GM19035 (cell line): Measurements from ENCODE around the gene SYTL3.
"Not testable (repeated sequence)": the region's sequence is repeated elsewhere in the genome, so short reads cannot be mapped to it uniquely, and the experiment has no call there.

Experiments used
- ATAC-seq: cut with Tn5 transposase; IDR thresholded peaks from one replicate; pipeline ENCODE4 v1.9.1; 2021; ENCODE audit not compliant: unreplicated experiment

SYTL3 gene

DNA sequence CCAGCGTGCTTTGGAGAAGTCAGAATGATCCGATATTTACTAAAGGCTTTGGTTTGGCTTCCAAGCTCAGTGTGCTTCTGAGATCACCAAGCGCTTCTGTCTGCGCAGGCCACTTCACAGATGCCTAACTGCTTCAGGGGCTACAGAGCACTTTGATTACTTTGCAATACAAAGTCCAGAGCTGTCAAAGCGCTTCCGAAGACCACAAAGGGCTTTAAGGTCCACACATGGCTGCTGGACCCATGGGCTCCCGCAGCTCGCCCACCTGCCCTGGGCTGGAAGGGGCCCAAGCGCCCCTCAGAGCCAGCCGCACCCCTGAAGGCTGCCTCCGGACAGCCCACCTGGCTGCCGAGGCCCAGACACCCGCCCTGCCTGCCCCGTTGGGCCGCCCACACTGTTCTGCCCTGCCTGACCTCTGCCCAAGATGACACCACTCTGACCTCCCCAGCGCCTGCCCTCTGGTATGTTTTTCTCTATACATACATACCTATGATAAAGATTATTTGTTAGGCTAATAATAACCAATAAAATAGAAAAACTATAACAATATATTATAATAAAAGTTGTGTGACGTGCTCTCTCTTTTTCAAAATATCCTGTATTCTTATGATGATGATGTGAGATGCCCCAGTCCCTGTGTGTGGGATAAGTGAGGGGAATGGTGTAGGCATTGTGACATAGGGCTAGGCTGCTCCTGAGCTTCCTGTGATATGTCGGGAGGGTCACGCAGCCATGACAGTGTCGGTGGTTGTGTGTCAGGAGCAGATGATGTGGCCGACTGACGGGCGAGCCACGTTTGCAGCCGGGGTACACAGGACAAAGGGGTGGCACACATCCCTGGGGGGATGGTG, 27.9 kb upstream of the SYTL3 start:
- no peak for ATAC-seq

DNA sequence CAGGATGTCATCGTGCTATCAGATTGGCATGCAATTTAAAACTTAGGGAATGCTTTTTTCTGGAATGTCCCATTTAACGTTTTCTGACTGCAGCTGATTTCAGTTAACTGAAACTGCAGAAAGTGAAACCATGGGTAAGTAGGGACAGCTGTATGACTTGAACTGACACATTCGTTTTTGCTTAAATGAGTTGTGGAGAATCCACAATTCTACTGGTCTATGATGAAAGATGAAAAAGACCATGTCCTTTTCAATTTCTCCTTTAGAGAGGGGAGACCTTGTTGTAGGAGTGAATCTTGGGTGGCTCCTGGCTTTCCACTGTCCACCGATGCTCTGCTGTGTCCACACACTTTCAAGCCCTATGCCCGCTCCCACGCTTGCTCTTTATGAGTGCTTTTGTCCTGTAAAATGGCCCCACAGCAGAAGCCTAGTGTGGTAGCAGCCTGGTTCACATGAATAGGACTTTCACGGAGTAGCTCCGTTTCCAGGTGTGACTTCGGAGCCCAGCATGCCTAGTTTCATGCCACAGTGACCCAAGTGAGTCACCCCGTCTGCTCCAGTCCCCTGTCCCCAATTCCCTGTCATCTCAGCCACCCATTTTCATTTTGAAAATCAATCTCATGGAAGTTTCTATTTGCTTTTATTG, 27.2 kb upstream of the SYTL3 start:
- no peak for ATAC-seq

DNA sequence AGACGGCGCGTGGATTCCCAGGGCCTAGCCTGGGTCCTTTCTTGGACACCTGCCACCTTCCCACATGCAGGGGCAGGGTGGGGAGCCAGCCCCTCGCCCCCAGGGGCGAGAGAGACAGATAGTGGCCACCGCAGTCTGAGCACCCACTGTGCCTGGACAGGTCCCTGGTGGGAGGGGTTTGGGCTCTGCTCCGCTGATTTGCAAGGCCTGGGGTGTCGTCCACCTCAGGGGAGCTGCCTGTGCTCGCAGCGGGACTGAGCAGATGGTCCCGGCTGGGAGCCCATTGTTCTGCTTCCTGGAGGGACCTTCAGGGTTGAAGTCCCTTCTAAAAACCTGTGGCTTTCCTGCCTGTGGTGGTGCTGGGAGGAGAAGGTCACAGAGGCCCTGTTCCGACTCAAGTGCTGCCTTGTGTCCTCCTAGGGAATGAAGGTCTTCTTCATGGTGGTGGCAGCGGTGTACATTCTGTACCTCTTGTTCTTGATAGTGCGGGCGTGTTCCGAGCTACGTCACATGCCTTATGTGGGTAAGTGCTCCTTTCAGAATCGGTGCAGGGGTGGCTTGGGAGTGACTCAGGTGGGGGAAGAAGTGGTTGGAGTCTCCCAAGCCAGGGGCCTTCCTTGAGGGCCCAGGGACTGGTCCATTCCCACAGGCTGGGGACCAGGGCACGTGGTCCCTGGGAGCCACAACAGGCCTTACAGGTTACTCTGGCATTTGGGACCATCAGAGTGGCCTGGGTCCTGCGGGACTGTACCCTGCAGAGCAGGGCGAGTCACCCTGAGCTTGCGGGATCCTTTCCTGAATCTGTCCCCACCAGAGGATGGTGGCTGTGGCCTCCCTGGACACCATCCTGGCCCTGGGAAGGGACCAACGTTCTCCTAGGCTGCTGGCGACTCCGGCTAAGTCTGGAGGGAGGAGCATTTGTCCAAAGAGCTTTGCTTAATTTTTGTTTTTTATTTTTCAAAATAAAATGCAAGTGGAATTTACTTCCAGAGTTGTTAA, 24.9 kb upstream of the SYTL3 start:
- ATAC-seq = no peak

DNA sequence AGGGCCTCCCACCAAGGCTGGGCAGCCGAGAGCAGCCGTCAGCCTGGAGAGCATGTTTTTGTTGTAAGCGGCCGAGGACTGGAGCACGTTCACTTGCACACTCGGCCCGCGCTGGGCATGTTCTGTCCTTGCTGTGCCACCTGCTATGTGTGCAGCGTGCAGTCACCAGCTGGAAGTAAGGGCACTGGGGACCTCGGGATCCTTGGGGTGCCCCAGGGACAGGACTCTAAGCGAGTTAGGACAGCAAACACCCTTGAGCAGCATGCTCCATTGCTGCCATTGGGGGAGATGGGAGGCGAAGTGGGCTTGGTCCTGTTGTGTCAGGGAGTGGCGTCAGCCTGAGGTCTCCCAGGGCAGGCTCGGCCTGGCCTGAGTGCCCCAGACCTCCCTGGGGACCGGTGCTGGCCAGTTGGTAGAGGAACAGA, 24.0 kb upstream of the SYTL3 start:
- ATAC-seq = no peak

DNA sequence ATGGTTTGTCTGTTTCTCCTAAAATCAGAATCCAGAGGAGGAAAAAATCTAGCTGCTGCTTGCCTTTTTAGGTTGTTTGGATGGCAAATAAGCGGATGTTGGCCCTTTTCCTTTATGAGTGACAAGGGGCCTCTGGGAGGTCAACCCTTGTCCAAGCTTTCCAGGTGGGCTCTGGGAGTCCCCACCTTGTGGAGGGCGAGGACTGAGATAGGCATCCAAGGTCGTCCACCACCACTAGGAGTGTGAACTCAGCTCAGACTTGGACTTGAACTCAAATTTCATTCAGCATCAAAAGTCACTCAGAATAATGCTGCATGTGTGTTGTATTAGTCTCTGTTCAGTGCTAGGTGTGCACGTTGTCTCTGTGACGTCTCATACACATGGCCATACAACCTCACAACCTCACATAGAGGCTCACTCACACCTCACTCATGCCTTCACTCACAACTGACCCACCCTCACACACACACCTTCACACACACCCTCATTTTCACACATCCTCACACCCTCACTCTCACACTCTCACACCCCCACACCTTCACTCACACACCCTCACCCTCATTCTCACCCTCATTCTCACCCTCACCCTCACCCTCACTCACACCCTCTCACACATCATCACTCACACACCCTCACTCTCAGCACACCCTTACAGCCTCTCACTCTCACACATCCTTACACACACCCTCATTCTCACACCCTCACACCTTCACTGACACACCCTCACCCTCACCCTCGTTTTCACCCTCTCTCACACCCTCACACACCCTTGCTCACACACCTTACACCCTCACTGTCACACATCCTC, 23.3 kb upstream of the SYTL3 start:
- ATAC-seq = no peak

DNA sequence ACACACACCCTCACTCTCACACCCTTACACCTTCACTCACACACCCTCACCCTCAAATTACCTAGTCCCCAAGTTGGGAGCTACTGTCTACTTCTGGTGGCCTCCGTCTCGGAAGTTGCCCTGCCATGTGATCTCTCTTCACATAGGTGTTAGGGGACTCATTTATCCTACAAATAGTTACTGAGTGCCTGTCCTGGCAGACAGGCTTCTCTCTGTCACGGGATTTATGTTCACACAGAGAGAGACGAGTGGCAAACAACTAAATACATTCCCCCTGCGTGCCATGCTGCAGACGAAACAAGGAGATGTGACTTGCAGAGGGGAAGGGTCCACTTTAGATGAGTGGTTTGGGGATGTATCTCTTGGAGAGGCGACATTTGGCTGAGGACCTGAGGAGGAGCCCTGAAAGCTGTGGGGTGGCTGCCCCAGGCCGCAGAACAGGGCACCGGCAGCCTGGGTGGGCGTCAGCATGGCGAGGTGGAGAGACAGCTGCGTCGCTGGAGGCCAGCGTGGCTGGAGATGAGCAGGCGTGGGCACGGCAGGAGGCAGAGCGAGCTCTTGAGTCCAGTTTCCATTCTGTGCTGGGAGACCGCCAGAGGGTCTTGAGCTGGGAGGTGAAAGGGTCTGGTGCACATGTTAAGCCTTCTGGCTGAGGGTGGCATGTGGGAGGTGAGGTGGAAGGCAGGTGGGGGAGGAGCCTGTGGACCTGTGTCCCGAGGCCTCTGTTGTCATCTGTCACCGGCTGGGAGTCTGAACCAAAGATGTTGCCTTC, 22.5 kb upstream of the SYTL3 start:
- ATAC-seq = no peak

DNA sequence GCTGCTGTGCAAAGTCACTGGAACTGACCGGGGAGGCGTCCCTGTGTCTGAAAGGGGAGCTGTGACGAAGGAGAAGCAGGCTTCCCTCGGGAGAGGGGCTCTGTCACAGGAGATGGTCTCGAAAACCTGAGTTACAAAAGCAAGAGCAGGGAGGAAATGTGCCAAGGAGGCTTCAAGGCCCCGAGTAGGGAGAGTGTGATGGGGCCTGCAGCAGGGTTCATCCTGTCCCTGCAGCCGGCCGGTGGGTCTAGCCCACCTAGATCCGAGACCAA, 22.0 kb upstream of the SYTL3 start:
- no peak for ATAC-seq

DNA sequence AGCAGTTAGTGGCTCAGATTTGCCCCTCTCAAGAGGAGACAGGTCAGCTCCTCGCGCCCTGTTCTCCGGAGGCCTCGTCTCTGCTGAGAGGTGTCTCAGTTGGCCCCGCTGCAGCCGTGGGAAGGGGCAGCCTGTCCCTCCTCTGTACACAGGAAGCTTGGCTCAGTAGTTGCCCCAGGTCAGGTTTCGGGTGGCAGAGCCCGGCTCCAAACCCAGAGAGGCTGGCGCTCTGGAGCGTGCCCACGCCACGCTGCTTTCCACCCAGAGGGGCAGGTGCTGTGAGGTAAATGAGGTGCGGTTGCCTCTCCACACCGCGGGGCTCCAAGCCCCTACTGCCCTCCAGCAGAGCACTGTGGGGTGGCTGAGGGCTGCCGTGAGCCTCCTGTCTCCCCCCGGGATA, 21.3 kb upstream of the SYTL3 start:
- ATAC-seq = no peak

DNA sequence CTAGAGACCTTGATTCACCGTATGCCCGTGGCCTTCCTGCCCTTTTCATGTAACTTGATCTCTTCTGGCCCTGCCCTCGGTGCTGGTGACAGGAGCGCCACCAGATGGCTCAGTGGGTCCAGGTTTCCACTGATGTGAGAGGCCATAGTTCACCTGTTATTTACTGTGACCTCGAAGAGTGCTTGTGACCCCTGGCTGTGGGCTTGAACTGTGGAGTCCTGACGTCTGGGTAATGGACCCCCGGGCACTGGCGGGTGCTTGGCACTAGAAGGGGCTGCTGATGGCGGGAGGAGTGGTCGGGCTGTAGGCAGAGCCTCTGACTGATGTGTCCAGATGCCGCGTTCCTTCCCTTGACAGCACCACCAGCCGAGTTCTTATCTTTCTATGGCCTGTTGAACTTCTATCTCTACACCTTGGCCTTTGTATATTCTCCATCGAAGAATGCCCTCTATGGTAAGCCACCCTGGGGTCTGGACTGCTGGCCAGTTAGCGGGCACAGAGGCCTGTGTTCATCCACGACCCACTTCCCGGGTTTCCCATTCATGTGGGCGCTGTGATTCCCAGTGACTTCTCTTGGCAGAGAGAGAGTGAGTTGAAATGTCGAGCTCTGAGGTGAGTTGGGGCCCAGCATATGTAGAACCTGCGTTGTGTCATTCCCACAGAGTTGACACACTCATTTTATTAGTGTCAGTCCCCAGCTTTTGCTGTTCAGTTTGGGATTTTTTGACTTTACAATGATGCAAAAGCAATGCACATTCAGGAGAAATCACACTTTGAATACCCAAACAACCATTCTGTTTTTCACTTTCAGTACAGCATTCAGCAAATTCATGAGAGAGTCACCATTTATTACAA, 20.3 kb upstream of the SYTL3 start:
- no peak for ATAC-seq

DNA sequence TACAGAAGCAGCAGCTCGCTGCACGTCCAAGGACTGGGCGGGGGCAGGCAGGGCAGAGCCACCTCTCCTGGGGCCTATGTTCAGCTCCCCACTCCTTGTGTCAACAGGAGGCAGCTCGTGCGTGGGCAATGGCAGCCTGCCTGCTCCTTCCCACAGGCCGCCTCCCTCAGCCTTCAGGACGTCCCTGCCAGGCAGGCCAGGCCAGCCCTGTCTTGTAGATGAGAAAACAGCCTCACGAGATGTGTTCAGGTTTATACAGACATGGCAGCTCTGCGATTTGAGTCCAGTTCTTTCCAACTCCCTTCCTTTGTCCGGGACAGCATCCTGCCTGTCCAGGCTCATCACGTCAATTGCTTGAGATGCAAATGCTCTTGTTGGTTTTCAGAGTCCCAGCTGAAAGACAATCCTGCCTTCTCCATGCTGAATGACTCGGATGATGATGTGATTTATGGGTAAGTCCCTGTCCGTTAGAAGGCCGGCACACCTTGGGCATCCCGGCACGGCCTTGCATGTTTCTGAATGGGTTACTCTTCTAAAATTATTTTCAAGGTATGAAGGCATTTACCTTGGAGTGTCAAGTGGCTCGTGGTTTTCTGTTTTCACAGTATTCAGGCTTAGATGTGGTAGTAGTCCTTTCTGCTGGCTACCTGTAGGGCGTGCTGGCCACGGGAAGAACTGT, 18.8 kb upstream of the SYTL3 start:
- no peak for ATAC-seq

DNA sequence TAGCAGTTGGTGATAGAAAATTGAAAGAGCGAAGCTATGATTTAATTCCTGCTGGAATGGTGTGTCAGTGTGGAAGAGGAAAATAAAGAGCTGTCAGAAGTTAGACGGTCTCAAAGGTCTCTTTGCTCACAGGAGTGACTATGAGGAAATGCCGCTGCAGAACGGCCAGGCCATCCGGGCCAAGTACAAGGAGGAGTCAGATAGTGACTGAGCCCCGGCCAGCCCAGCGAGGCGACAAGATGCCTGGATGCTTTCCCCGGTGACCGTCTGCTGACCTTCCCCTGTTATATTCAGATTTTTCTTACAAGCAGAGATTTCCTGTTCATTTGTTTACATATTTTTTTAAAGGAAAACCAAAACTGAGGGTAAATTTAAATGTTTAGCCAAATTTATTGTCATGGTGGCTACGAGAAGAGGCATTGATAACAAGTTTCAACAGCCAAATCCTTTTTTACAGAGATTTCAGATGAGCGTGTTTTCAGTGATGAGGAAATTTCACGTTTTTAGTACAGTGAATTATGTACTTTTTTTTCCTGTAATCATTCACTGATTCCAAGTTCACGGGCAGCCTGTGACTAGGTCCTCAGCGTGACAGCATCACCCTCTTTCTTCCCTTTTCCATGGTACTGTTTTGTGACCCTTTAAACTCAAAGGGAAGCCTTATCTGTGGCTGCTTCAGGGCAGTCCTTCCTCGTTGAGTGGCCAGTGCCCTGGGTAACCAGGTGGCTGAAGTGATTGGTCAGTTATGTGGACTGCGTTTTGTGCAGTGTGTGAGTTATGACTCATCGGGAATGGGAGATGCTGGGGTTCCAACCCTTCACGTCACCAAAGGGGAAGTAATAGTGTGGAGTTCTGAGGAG, 17.9 kb upstream of the SYTL3 start:
- no peak for ATAC-seq

DNA sequence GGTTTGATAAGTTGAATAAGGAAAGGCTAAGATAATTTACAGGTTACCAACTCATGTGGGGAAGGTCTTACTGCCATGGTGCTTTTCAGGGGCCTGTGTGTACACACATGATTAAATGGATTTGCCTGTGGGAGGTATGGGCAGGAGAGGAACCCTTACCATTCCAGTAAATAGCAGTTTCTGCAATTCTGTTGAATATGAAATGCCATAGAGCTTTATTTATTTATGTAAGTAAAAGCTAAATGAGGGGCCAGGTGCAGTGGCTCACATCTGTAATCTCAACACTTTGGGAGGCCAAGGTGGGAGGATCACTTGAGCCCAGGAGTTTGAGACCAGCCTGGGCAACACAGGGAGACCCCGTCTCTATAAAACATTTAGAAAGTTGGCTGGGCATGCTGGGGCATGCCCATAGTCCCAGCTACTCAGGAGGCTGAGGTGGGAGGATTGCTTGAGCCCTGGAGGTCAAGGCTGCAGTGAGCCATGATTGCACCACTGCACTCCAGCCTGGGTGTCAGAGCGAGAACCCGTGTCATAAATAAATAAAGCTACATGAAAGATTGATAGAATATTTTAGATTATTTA, 17.2 kb upstream of the SYTL3 start:
- ATAC-seq = not testable (repeated sequence)

DNA sequence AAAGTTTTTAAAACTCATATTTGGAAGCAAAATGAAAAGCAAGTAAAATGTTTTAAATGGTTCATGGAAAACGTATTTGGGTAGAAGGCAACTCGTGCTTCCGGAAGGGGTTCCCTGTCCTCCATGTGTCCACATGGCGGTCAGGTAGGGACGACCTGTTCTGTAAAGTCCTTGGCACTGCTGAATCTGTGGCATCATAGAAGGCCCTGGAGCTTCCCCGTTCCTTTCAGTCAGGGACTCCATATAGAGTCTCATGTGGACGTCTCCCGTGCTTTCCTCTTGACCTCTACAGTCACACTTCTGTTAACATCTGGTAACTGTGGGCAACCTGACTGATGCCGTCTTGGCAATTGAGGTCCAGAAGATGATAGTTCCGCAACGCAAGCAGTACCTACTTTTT, 16.7 kb upstream of the SYTL3 start:
- no peak for ATAC-seq

DNA sequence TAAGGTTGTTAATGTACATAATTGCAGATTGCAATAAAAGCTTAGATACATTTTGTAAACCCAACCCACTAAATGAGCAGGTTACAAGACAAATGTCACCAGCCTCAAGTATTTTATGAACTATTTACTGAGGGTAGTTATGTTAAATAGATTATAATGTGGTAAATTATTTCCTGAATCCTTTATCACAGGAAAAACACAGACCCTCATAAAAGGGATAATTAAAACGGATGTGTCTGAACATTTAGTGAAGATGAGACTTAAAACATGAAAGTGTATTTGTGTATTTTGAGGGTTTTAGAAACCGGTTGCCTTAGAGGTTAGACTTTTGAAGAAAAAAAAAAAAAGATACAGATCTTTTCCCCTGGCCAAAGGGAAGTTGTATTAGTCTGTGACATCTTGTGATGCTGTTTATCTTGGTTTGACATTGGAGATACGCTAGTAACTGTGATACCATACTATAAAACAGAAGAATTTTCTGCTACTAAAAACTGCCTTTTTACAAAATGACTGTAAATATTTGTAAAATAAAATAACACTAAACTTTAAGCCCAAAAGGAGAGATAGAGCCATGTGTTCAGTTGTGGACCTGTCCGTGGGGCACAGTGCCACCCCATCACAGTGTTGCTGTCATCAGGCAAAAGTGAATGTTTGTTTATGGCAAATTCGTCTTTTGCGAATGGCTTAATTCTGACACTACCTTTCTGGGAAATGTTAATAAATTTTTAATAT, 15.0 kb upstream of the SYTL3 start:
- ATAC-seq = no peak

DNA sequence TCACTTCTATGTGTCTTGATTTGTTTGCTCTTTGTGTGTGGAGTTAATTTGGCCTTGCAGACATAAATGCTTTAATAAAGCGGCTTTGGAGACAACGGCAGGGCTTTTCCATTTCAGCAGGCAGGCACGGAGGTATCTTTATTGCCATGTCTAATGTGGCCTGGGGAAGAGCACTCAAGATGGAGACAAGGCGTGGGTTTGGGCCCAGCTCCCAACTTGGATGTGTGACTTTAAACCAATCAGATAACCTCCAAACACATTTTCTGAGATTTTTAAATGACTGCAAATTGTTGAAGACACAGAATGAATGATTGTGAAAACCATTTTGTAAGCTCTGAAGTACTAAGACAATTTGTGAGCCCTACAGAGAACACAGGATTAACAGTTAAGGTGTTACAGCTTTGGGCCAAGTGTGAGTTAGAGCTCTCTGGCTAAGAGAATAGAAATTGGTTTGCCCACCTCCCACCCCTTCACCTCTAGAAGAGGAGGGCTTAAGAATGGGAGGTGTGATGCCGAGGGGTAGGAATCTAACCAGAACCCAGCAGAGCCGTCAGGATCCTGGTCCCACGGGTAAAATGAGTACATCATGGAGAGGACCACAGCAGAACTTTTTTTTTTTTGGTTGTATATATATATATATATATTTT, 14.3 kb upstream of the SYTL3 start:
- no peak for ATAC-seq

DNA sequence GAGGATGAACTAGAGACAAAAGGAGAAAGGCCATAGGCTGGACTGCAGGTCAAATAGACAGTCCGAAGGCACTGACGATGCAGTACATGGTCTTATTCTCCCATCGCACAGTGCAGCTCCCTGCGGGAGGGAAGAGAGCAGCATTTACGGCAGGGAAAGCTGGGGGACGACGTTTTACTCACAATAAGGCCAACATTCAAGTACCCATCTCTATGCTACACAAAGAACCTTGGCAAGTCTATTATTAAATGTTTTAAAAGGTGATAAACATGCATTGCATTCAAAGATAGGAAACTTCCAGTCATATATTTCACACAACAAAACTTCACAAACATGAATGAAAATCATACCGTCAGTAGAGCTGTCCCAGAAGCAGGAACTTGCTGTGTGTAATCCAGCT, 13.1 kb upstream of the SYTL3 start:
- ATAC-seq = no peak
